ENCODE results near the gene ZFPM1. TPM values are rescaled to one million over a fixed set of nuclear protein-coding genes. Genes with fewer than 3 reads are reported as not detected.

The ZFPM1 gene
- total RNA-seq, 2 donors from 2014 or later: 18.1 to 21.5 TPM

DNA sequence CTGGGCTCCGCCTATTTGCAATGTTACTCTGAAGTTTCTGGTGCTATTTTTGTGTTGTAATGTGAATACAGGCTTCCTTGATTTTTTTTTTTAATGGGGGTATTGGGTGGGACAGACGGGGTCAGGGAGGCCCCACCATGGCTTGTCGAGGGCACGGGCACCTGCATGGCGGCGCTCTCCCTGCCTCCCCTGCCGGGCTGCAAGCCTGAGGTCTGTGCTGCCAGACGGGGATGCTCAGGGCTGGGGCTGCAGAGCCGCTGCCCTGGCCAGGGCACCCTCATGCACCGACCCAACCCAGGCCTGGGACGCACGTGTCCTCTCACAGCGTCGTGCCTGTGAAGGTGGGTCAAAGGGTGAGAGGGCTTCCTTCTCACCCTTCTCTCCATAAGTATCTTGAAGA lies 13.0 kb upstream of the ZFPM1 start:
- no peak overlapping the region for H3K9ac ChIP-seq (ENCODE audit: extremely low read depth, low read length, poor library complexity, severe bottlenecking)
- no peaks in the 10 kb centered on the region for H3K9me3 ChIP-seq (ENCODE audit: control insufficient read depth, low read length)
- no peaks in the 10 kb centered on the region for H3K4me1 Mint-ChIP-seq
- TF ChIP-seq, protein P1, sequence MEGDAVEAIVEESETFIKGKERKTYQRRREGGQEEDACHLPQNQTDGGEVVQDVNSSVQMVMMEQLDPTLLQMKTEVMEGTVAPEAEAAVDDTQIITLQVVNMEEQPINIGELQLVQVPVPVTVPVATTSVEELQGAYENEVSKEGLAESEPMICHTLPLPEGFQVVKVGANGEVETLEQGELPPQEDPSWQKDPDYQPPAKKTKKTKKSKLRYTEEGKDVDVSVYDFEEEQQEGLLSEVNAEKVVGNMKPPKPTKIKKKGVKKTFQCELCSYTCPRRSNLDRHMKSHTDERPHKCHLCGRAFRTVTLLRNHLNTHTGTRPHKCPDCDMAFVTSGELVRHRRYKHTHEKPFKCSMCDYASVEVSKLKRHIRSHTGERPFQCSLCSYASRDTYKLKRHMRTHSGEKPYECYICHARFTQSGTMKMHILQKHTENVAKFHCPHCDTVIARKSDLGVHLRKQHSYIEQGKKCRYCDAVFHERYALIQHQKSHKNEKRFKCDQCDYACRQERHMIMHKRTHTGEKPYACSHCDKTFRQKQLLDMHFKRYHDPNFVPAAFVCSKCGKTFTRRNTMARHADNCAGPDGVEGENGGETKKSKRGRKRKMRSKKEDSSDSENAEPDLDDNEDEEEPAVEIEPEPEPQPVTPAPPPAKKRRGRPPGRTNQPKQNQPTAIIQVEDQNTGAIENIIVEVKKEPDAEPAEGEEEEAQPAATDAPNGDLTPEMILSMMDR (conservative IDR thresholded peaks at IDR 0.05): no peak
- no peak overlapping the region for H3K27ac ChIP-seq (ENCODE audit: low read depth, low read length)
- no peak overlapping the region for H3K27ac Mint-ChIP-seq
- no peak overlapping the region for H3K4me3 ChIP-seq (ENCODE audit: low read length)
- H3K4me1 ChIP-seq (ENCODE audit: control insufficient read depth, insufficient read depth, low read length): no peaks in the 10 kb centered on the region
- 89 to 95% methylated on average over 7 to 14 of the region's 14 CpGs for WGBS, 2 experiments (ENCODE audit: insufficient coverage in 1 of 2, insufficient read length in 1 of 2)
- no peaks in the 10 kb centered on the region for H3K27me3 ChIP-seq (ENCODE audit: control insufficient read depth, insufficient read depth, low read length, poor library complexity, severe bottlenecking)
- no peaks in the 10 kb centered on the region for H3K9me3 Mint-ChIP-seq
- peaks cover 2% of the 10 kb centered on the region for H3K27me3 Mint-ChIP-seq (ENCODE audit: insufficient read depth)
- DNase-seq: no peak
- H3K4me3 Mint-ChIP-seq: no peak overlapping the region
- H3K36me3 ChIP-seq (ENCODE audit: control insufficient read depth, insufficient read depth, low read length): no peaks in the 10 kb centered on the region
- no peaks in the 10 kb centered on the region for H3K36me3 Mint-ChIP-seq (ENCODE audit: low read depth)

DNA sequence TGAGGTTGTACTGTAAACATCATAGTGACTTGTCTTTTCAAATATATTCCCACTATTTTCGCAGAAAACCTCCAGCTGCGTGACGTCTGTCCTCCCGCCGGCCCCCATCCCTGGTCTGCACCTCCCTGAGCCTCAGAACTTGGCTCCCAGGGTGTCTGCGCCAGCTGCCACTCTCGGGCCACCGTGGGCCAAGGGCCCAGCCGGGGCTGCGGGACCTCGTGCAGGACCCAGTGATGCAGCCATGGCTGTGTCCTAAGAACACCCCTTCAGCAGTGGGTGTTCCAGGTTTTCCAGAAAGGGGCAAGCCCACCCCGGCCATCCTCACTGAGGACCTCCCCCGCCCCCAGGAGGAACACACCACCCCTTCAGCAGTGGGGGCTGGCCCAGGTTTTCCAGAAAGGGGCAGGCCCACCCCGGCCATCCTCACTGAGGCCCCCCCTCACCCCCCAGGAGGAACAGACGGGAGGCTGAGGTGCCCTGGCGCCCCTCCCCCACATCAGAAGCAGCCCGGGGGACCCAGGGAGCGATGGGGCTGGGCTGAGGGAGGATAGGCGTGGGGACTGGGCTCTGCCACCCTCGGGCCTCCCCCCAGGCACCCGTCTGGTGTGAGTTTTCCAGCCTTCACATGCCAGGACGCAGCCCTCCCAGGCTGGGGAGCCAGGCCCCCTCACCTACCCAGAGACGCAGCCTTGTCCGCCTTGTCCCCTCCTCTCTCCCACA lies 12.2 kb upstream of the ZFPM1 start:
- no peak overlapping the region for H3K27ac Mint-ChIP-seq
- no peaks in the 10 kb centered on the region for H3K9me3 ChIP-seq (ENCODE audit: control insufficient read depth, low read length)
- no peaks in the 10 kb centered on the region for H3K36me3 Mint-ChIP-seq (ENCODE audit: low read depth)
- no peaks in the 10 kb centered on the region for H3K9me3 Mint-ChIP-seq
- H3K27ac ChIP-seq (ENCODE audit: low read depth, low read length): no peak overlapping the region
- H3K27me3 Mint-ChIP-seq (ENCODE audit: insufficient read depth): peaks cover 2% of the 10 kb centered on the region
- no peak overlapping the region for H3K9ac ChIP-seq (ENCODE audit: extremely low read depth, low read length, poor library complexity, severe bottlenecking)
- no peak overlapping the region for H3K4me3 ChIP-seq (ENCODE audit: low read length)
- H3K4me1 ChIP-seq (ENCODE audit: control insufficient read depth, insufficient read depth, low read length): no peaks in the 10 kb centered on the region
- no peaks in the 10 kb centered on the region for H3K27me3 ChIP-seq (ENCODE audit: control insufficient read depth, insufficient read depth, low read length, poor library complexity, severe bottlenecking)
- H3K4me3 Mint-ChIP-seq: no peak overlapping the region
- no peak for DNase-seq
- 93 to 95% methylated on average over 11 to 21 of the region's 24 CpGs for WGBS, 2 experiments (ENCODE audit: insufficient coverage in 1 of 2, insufficient read length in 1 of 2)
- no peaks in the 10 kb centered on the region for H3K4me1 Mint-ChIP-seq
- TF ChIP-seq, protein P1 (conservative IDR thresholded peaks at IDR 0.05): no peak
- no peaks in the 10 kb centered on the region for H3K36me3 ChIP-seq (ENCODE audit: control insufficient read depth, insufficient read depth, low read length)

DNA sequence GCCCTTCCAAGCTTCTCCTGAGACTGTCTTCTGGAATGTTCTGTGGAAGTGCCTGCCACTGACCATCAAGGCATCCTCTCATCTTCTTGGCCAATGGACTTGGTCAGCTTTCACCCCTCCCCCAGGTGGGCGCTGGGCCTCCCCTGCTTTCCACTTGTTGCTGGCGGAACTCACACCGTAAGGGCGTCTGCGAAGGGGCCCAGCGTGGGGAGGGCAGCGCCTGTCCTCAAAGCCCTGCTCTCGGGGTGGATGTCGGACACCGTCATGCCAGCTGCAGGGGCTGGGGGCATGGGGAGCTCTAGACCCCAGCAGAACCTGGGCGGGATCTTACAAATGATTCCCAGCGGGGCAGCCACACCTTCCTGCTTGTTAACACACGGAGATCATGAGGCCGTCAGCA lies 11.6 kb upstream of the ZFPM1 start:
- no peaks in the 10 kb centered on the region for H3K4me1 ChIP-seq (ENCODE audit: control insufficient read depth, insufficient read depth, low read length)
- H3K27me3 ChIP-seq (ENCODE audit: control insufficient read depth, insufficient read depth, low read length, poor library complexity, severe bottlenecking): no peaks in the 10 kb centered on the region
- Mint-ChIP-seq H3K36me3 (ENCODE audit: low read depth) (no peaks in the 10 kb centered on the region), H3K9me3 (no peaks in the 10 kb centered on the region), H3K27ac (no peak overlapping the region), H3K4me1 (no peaks in the 10 kb centered on the region), H3K4me3 (no peak overlapping the region), H3K27me3 (ENCODE audit: insufficient read depth) (peaks cover 4% of the 10 kb centered on the region)
- no peak overlapping the region for H3K4me3 ChIP-seq (ENCODE audit: low read length)
- H3K27ac ChIP-seq (ENCODE audit: low read depth, low read length): no peak overlapping the region
- H3K36me3 ChIP-seq (ENCODE audit: control insufficient read depth, insufficient read depth, low read length): no peaks in the 10 kb centered on the region
- TF ChIP-seq, protein P1 (conservative IDR thresholded peaks at IDR 0.05): no peak
- H3K9me3 ChIP-seq (ENCODE audit: control insufficient read depth, low read length): no peaks in the 10 kb centered on the region
- 95% methylated on average over 13 to 14 of the region's 14 CpGs for WGBS, 2 experiments (ENCODE audit: insufficient coverage in 1 of 2, insufficient read length in 1 of 2)
- H3K9ac ChIP-seq (ENCODE audit: extremely low read depth, low read length, poor library complexity, severe bottlenecking): no peak overlapping the region
- no peak for DNase-seq
